A673 (cell line): Measurements from ENCODE around the gene MAL.

ENCODE experiments used
- EZH2 ChIP-seq: fragments of 200-600 bp; sonication (generic); IDR thresholded peaks from 2 replicates; pipeline ENCODE4 v1.6.1; 2017; ENCODE audit warnings: borderline replicate concordance, low read depth, mild to moderate bottlenecking, mixed read lengths, antibody characterized with exemption, low read length; ENCODE audit not compliant: poor library complexity, severe bottlenecking
- TF ChIP-seq, protein P1 (sequence below): fragments of 300-800, 200-600 bp; sonication (generic); conservative IDR thresholded peaks from 2 replicates; pipeline ENCODE4 v1.5.1; 2017; ENCODE audit warnings: low read depth, mild to moderate bottlenecking, antibody characterized with exemption, low read length, moderate library complexity, mixed read lengths

DNA sequence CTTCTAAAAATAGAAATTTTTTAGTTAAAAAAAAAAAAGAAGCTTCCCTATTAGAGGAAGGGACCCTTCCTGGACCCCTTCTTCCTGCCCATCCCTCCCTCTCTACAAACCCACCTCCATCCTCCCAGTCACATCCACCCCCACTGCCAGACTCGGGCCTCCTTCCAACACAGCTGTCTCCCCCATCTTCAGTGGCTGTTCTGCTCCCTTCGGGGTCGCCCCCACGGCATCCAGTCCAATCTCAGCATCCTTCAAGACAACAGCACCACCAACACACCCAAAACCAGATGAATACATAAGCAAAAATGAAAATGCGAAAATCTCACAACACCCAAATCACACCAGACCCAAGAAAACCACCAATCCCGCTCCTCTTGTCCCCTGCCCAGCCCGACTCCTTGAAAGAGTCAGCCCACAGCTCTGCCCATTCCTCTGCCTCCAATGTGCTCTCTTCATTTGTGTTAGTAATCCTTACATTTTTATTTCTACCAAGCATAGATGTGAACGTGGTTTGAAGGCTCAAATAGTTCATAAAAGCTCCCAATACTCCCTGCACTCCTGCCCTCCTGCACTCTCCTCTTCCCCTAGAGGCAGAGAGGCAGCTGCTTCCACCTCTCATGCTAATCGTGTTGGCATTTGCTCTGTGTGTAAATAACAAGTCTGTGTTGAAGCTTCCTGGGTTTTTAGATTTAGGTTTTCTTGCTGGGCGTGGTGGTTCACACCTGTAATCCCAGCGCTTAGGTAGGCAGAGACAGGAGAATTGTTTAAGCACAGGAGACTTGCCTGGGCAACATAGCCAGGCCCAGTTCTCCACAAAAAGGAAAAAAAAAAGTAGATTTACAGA lies 37.0 kb downstream of the MAL start:
- TF ChIP-seq, protein P1, sequence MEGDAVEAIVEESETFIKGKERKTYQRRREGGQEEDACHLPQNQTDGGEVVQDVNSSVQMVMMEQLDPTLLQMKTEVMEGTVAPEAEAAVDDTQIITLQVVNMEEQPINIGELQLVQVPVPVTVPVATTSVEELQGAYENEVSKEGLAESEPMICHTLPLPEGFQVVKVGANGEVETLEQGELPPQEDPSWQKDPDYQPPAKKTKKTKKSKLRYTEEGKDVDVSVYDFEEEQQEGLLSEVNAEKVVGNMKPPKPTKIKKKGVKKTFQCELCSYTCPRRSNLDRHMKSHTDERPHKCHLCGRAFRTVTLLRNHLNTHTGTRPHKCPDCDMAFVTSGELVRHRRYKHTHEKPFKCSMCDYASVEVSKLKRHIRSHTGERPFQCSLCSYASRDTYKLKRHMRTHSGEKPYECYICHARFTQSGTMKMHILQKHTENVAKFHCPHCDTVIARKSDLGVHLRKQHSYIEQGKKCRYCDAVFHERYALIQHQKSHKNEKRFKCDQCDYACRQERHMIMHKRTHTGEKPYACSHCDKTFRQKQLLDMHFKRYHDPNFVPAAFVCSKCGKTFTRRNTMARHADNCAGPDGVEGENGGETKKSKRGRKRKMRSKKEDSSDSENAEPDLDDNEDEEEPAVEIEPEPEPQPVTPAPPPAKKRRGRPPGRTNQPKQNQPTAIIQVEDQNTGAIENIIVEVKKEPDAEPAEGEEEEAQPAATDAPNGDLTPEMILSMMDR, result no peak
- TF ChIP-seq EZH2, result no peak
